ENCODE measurements around the gene UBE2E2. TPM values are rescaled to one million over a fixed set of nuclear protein-coding genes. Genes with fewer than 3 reads are reported as not detected.

Gene UBE2E2
- total RNA-seq, 2 experiments from 2014 or later, result 41.1 to 48.8 TPM

- Histone ChIP-seq H3K27ac (ENCODE audit: low read depth, low read length, poor library complexity, severe bottlenecking) (no peak overlapping the region), H3K4me1 (ENCODE audit: insufficient read depth, low read length, poor library complexity, severe bottlenecking) (peaks cover 9% of the 10 kb centered on the region), H3K9me3 (ENCODE audit: low read length) (no peaks in the 10 kb centered on the region), H3K79me2 (ENCODE audit: insufficient read depth, low read depth, low read length) (no peaks in the 10 kb centered on the region), H4K20me1 (ENCODE audit: insufficient read depth, low read length) (no peaks in the 10 kb centered on the region), H2AFZ (ENCODE audit: low read length) (no peak overlapping the region), H3K4me2 (ENCODE audit: low read length) (no peak overlapping the region), H3K9me2 (ENCODE audit: insufficient read depth, low read length) (no peaks in the 10 kb centered on the region), H3K36me3 (ENCODE audit: insufficient read depth, low read length) (no peaks in the 10 kb centered on the region), H3K4me3 (ENCODE audit: low read depth, low read length, poor library complexity, severe bottlenecking) (no peak overlapping the region)
- no TSS peak for BruUV-seq (replicated peaks)
- no peak for DNase-seq (ENCODE audit: low spot score)
- CTCF ChIA-PET (ENCODE audit: unreplicated experiment), result no interaction called here
- intact Hi-C loops (cut with micrococcal nuclease; ENCODE audit: unreplicated experiment), result no loop called here
- TF ChIP-seq EZH2phosphoT487 (IDR thresholded peaks at IDR 0.05; ENCODE audit: borderline replicate concordance, low read depth, low read length) (no peak), CTCF (conservative IDR thresholded peaks at IDR 0.05; ENCODE audit: low read length) (no peak)
- POLR2A ChIA-PET, result interaction anchor here (0.9 to 1.1 kb wide), 2 partner anchors 26 to 244 kb away, joined by 3 read pairs; no protein-coding TSS in a partner anchor
These were observed 363.4 kb downstream of the UBE2E2 start for GRCh38 chr3:23566499-23566898.

- DNase-seq (ENCODE audit: low spot score), result no peak
- intact Hi-C loops (cut with micrococcal nuclease; ENCODE audit: unreplicated experiment), result no loop called here
- Histone ChIP-seq H4K20me1 (ENCODE audit: insufficient read depth, low read length) (no peaks in the 10 kb centered on the region), H3K27ac (ENCODE audit: low read depth, low read length, poor library complexity, severe bottlenecking) (no peak overlapping the region), H3K36me3 (ENCODE audit: insufficient read depth, low read length) (no peaks in the 10 kb centered on the region), H3K79me2 (ENCODE audit: insufficient read depth, low read depth, low read length) (no peaks in the 10 kb centered on the region), H3K4me1 (ENCODE audit: insufficient read depth, low read length, poor library complexity, severe bottlenecking) (peaks cover 9% of the 10 kb centered on the region), H2AFZ (ENCODE audit: low read length) (no peak overlapping the region), H3K4me2 (ENCODE audit: low read length) (no peak overlapping the region), H3K4me3 (ENCODE audit: low read depth, low read length, poor library complexity, severe bottlenecking) (no peak overlapping the region), H3K9me2 (ENCODE audit: insufficient read depth, low read length) (no peaks in the 10 kb centered on the region), H3K9me3 (ENCODE audit: low read length) (no peaks in the 10 kb centered on the region)
- TF ChIP-seq EZH2phosphoT487 (IDR thresholded peaks at IDR 0.05; ENCODE audit: borderline replicate concordance, low read depth, low read length) (no peak), CTCF (conservative IDR thresholded peaks at IDR 0.05; ENCODE audit: low read length) (no peak)
- ChIA-PET POLR2A (interaction anchor here (0.6 kb wide), 1 partner anchor 35 kb away, joined by 4 read pairs; no protein-coding TSS in a partner anchor), CTCF (ENCODE audit: unreplicated experiment) (no interaction called here)
- no TSS peak for BruUV-seq (replicated peaks)
These were observed 364.8 kb downstream of the UBE2E2 start for GRCh38 chr3:23567917-23568316.

DNA sequence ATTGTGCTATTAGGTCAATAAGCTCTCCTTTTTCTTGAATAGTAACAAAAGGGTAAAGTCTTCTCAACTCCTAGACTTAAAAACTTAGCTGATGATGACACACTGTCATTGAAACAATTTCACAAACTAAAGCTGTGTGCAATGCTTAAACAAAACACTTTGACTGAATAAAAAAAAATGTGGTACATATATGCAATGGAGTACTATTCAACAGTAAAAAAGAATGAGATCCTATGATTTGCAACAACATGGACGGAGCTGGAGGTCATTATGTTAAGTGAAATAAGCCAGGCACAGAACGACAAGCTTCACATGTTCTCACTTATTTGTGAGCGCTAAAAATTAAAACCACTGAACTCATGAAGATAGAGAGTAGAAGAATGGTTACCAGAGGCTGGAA lies 370.7 kb downstream of the UBE2E2 start:
- BruUV-seq (replicated peaks), result no TSS peak
- no peaks in the 10 kb centered on the region; the same call in 1 of the 2 replicates for H3K36me3 ChIP-seq (ENCODE audit: insufficient read depth, low read length)
- peaks cover 15% of the 10 kb centered on the region for H3K4me1 ChIP-seq (ENCODE audit: insufficient read depth, low read length, poor library complexity, severe bottlenecking)
- no peak overlapping the region for H3K4me3 ChIP-seq (ENCODE audit: low read depth, low read length, poor library complexity, severe bottlenecking)
- H2AFZ ChIP-seq (ENCODE audit: low read length), result no peak overlapping the region
- H4K20me1 ChIP-seq (ENCODE audit: insufficient read depth, low read length), result no peaks in the 10 kb centered on the region
- POLR2A ChIA-PET, result interaction anchor here (0.5 to 1.3 kb wide), 2 partner anchors 9 to 89 kb away, joined by 3 read pairs; no protein-coding TSS in a partner anchor
- CTCF ChIA-PET (ENCODE audit: unreplicated experiment), result interaction anchor here (0.6 to 0.8 kb wide), 2 partner anchors 11 to 15 kb away, joined by 3 to 5 read pairs; no protein-coding TSS in a partner anchor
- H3K9me2 ChIP-seq (ENCODE audit: insufficient read depth, low read length), result no peaks in the 10 kb centered on the region
- H3K4me2 ChIP-seq (ENCODE audit: low read length), result no peak overlapping the region
- no peak for DNase-seq (ENCODE audit: low spot score)
- no peaks in the 10 kb centered on the region for H3K79me2 ChIP-seq (ENCODE audit: insufficient read depth, low read depth, low read length)
- intact Hi-C loops (cut with micrococcal nuclease; ENCODE audit: unreplicated experiment), result no loop called here
- no peaks in the 10 kb centered on the region for H3K9me3 ChIP-seq (ENCODE audit: low read length)
- TF ChIP-seq EZH2phosphoT487 (IDR thresholded peaks at IDR 0.05; ENCODE audit: borderline replicate concordance, low read depth, low read length) (no peak), CTCF (conservative IDR thresholded peaks at IDR 0.05; ENCODE audit: low read length) (no peak)
- no peak overlapping the region for H3K27ac ChIP-seq (ENCODE audit: low read depth, low read length, poor library complexity, severe bottlenecking)

Data from OCI-LY7 (cell line).